Right lobe of liver (tissue), 4 donors: ENCODE results near the gene SLC2A5.

Experiments
- CTCF ChIP-seq, 4 donors: fragments of 200-600 bp in 3 of 4; fragments of 450-650 bp in 1 of 4; IDR thresholded peaks; one replicate each; pipeline versions ENCODE4 v1.5.1 to v1.8.0; 2016 to 2022; ENCODE audit warnings: antibody characterized with exemption in 4 of 4, mild to moderate bottlenecking in 2 of 4
- POLR2A ChIP-seq: fragments of 450-650 bp; IDR thresholded peaks from one replicate; pipeline ENCODE4 v1.6.1; 2017; ENCODE audit warnings: antibody characterized with exemption, mild to moderate bottlenecking
- donor health status: DM: no; HTN: no; CAD: no.
- donor health status: DM: no; HTN: no; CAD: no.
- donor health status: DM: no; HTN: yes; CAD: no.

GRCh38 chr1:9048551-9048950 is 20.9 kb downstream of the SLC2A5 start:
- TF ChIP-seq CTCF (IDR thresholded peaks at IDR 0.05), result no peak
- no peak for TF ChIP-seq POLR2A
